HCT116 (cell line): ENCODE data around the gene TSPAN13. TPM values are rescaled to one million over a fixed set of nuclear protein-coding genes. Genes with fewer than 3 reads are reported as not detected.

Experiments used
- ATAC-seq: fragments of 200-7000 bp; cut with Tn5 transposase; 2 replicates; pipeline ENCODE4 v1.9.1; 2020; ENCODE audit warnings: mild to moderate bottlenecking, moderate library complexity
- BruUV-seq: library from RNA; stranded (reverse); fragments of 400-500 nt; replicated peaks from 2 replicates; lab custom pipeline; 2021; lab: Mats Ljungman, UMichigan
- CTCF ChIA-PET: fragments of 300-600 bp; sonication (Branson Sonifier 250); formaldehyde crosslinking; loops from one replicate; lab custom pipeline; 2021; ENCODE audit warnings: antibody characterized with exemption; lab: Charles Lee
- POLR2A ChIA-PET: fragments of 300-600, 350-600 bp; sonication (Branson Sonifier 250); formaldehyde crosslinking; loops from one replicate; lab custom pipeline; 2021; ENCODE audit warnings: antibody characterized with exemption; lab: Charles Lee
- RAD21 ChIA-PET, 2 experiments: fragments of 300-600 bp; sonication (Branson Sonifier 250); formaldehyde crosslinking; loops; one replicate each; lab custom pipeline; 2023; ENCODE audit warnings: low total read pairs in 2 of 2; ENCODE audit not compliant: uncharacterized antibody in 2 of 2, unreplicated experiment in 2 of 2, low non-redundant PET in 1 of 2; lab: Charles Lee
- DNase-seq: peaks from one replicate; pipeline ENCODE4 v3.0.0-alpha.2; 2010; ENCODE audit warnings: low read depth, low spot score
- H2AFZ ChIP-seq: fragments of 200-600 bp; shearing (Covaris generic), sonication (generic); 2 replicates; pipeline ENCODE4 v1.6.1; 2017; ENCODE audit warnings: low read depth, mixed run types, mixed read lengths, antibody characterized with exemption, low read length; ENCODE audit not compliant: poor library complexity, severe bottlenecking
- H3K27ac ChIP-seq: 2 replicates; pipeline ENCODE4 v1.5.1; 2012; ENCODE audit warnings: low read depth, low read length
- H3K27me3 ChIP-seq: fragments of 200-600 bp; sonication (generic); 2 replicates; pipeline ENCODE4 v1.6.1; 2016; ENCODE audit warnings: mixed run types, low read length, mixed read lengths; ENCODE audit not compliant: insufficient read depth
- H3K36me3 ChIP-seq, 2 experiments: fragments of 200-500 bp in 1 of 2; fragments of 200-600 bp in 1 of 2; sonication (Bioruptor generic) in 1 of 2; sonication (generic) in 1 of 2; 2 replicates each; pipeline versions ENCODE4 v1.5.1 to v1.6.1; 2014 to 2016; ENCODE audit warnings: low read length in 2 of 2, inconsistent platforms in 1 of 2, mixed read lengths in 1 of 2, mixed run types in 1 of 2; ENCODE audit not compliant: insufficient read depth in 2 of 2, control insufficient read depth in 1 of 2
- H3K4me1 ChIP-seq, 2 experiments: fragments of 200-600 bp in 1 of 2; sonication (generic) in 1 of 2; 2 replicates each; pipeline versions ENCODE4 v1.5.1 to v1.6.1; 2012 to 2017; ENCODE audit warnings: low read length in 2 of 2, inconsistent platforms in 1 of 2, mild to moderate bottlenecking in 1 of 2, mixed read lengths in 1 of 2, mixed run types in 1 of 2, moderate library complexity in 1 of 2; ENCODE audit not compliant: insufficient read depth in 2 of 2, control insufficient read depth in 1 of 2
- H3K4me2 ChIP-seq: fragments of 200-600 bp; sonication (generic); 2 replicates; pipeline ENCODE4 v1.6.1; 2017; ENCODE audit warnings: mixed run types, low read length, mixed read lengths
- H3K4me3 ChIP-seq, 2 experiments: fragments of 200-600 bp in 1 of 2; sonication (generic) in 1 of 2; replicated peaks in 1 of 2; 2 replicates each; pipeline ENCODE4 v1.5.1; 2011 to 2016; ENCODE audit warnings: low read length in 2 of 2, control low read depth in 1 of 2, low read depth in 1 of 2, mild to moderate bottlenecking in 1 of 2, mixed read lengths in 1 of 2, mixed run types in 1 of 2
- H3K79me2 ChIP-seq: fragments of 200-600 bp; sonication (generic); 2 replicates; pipeline ENCODE4 v1.6.1; 2017; ENCODE audit warnings: mild to moderate bottlenecking, mixed run types, low read length, moderate library complexity, mixed read lengths; ENCODE audit not compliant: insufficient read depth
- H3K9ac ChIP-seq: fragments of 200-600 bp; sonication (generic); 2 replicates; pipeline ENCODE4 v1.6.1; 2016; ENCODE audit warnings: low read length, mixed read lengths
- H3K9me2 ChIP-seq: fragments of 200-600 bp; sonication (generic), shearing (Covaris generic); 2 replicates; pipeline ENCODE4 v1.6.1; 2017; ENCODE audit warnings: mixed run types, mild to moderate bottlenecking, moderate library complexity; ENCODE audit not compliant: insufficient read depth
- H3K9me3 ChIP-seq, 2 experiments: fragments of 200-500 bp in 1 of 2; fragments of 200-600 bp in 1 of 2; sonication (Bioruptor generic) in 1 of 2; sonication (generic) in 1 of 2; 2 replicates each; pipeline ENCODE4 v1.6.1; 2014 to 2017; ENCODE audit warnings: low read length in 2 of 2, mixed read lengths in 2 of 2, inconsistent platforms in 1 of 2, low read depth in 1 of 2, mild to moderate bottlenecking in 1 of 2, mixed run types in 1 of 2, moderate library complexity in 1 of 2; ENCODE audit not compliant: control insufficient read depth in 1 of 2, insufficient read depth in 1 of 2
- H4K20me1 ChIP-seq: fragments of 200-600 bp; sonication (generic), shearing (Covaris generic); 2 replicates; pipeline ENCODE4 v1.6.1; 2017; ENCODE audit warnings: mixed run types, mild to moderate bottlenecking, moderate library complexity; ENCODE audit not compliant: insufficient read depth
- CEBPB ChIP-seq: IDR thresholded peaks from 2 replicates; pipeline ENCODE4 v1.6.1; 2012; ENCODE audit warnings: low read depth
- ELF1 ChIP-seq: IDR thresholded peaks from 2 replicates; pipeline ENCODE4 v1.6.1; 2012; ENCODE audit warnings: low read depth, borderline replicate concordance
- EZH2 ChIP-seq: fragments of 200-600 bp; sonication (generic); IDR thresholded peaks from 2 replicates; pipeline ENCODE4 v1.6.1; 2017; ENCODE audit warnings: antibody characterized with exemption, mixed run types
- FOSL1 ChIP-seq: IDR thresholded peaks from 2 replicates; pipeline ENCODE4 v1.6.1; 2012; ENCODE audit warnings: low read depth
- JUND ChIP-seq: IDR thresholded peaks from 2 replicates; pipeline ENCODE4 v1.6.1; 2012
- POLR2A ChIP-seq: IDR thresholded peaks from 2 replicates; pipeline ENCODE4 v1.7.0; 2011; ENCODE audit warnings: borderline replicate concordance; ENCODE audit not compliant: insufficient read depth, insufficient read length; ENCODE audit errors: extremely low read depth
- RAD21 ChIP-seq: IDR thresholded peaks from 2 replicates; pipeline ENCODE4 v1.6.1; 2012; ENCODE audit warnings: low read depth, mild to moderate bottlenecking
- SIN3A ChIP-seq: IDR thresholded peaks from 2 replicates; pipeline ENCODE4 v1.6.1; 2012; ENCODE audit warnings: low read depth
- SP1 ChIP-seq: IDR thresholded peaks from 2 replicates; pipeline ENCODE4 v1.6.1; 2012; ENCODE audit warnings: low read depth
- SRF ChIP-seq: IDR thresholded peaks from 2 replicates; pipeline ENCODE4 v1.6.1; 2012; ENCODE audit warnings: low read depth
- TCF7L2 ChIP-seq: IDR thresholded peaks from 2 replicates; pipeline ENCODE4 v1.7.0; 2011; ENCODE audit warnings: borderline replicate concordance, inconsistent platforms; ENCODE audit not compliant: insufficient read depth, insufficient read length; ENCODE audit errors: extremely low read depth
- ZFX ChIP-seq: fragments of 450-650 bp; IDR thresholded peaks from 2 replicates; pipeline ENCODE4 v1.6.1; 2017
- intact Hi-C: fragments of 100-400 bp; cut with micrococcal nuclease; formaldehyde crosslinking; loops from 2 replicates; pipeline ENCODE4 v1.10.0; 2022
- total RNA-seq: library from RNA; stranded (reverse); gene quantifications from one replicate; pipeline ENCODE4 v1.2.1, GENCODE V29; 2021; ENCODE audit not compliant: unreplicated experiment
- TF ChIP-seq, protein P1 (sequence below), 3 experiments: fragments of 200-600 bp in 1 of 3; sonication (generic) in 1 of 3; IDR thresholded peaks in 2 of 3; conservative IDR thresholded peaks in 1 of 3; 2 replicates each; pipeline ENCODE4 v1.5.1; 2012 to 2017; ENCODE audit warnings: low read depth in 2 of 3, low read length in 2 of 3, antibody characterized with exemption in 1 of 3, borderline replicate concordance in 1 of 3, control low read depth in 1 of 3, mild to moderate bottlenecking in 1 of 3, mixed read lengths in 1 of 3, mixed run types in 1 of 3, moderate library complexity in 1 of 3; ENCODE audit not compliant: insufficient read depth in 1 of 3

TSPAN13 gene
- total RNA-seq, 1 experiment from 2014 or later = 18.5 TPM

DNA sequence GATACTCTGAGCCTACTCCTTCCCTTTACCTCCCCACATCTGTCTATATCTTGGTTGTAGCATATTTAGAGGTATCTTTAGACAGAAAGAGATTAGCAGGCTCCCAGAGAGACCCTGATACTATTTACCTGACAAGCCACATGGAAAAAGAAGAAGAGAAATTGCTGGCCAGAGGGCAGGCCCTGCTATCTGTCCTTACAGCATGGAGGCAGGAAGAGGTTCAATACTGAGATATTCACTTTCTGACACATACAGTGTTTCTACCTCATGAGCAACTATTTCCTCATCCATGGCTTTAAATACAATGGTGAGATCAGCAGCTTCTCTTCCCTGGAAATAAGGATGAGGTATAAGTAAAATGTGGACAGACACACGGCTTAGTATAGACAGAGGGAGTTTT, 33.9 kb upstream of the TSPAN13 start:
- no peak for TF ChIP-seq SRF
- no peak for TF ChIP-seq ELF1
- no peak for TF ChIP-seq SIN3A
- TF ChIP-seq JUND = no peak
- TF ChIP-seq RAD21 = no peak
- no peak for TF ChIP-seq ZFX
- CTCF ChIA-PET = no interaction called here
- H3K27me3 ChIP-seq = no peaks in the 10 kb centered on the region
- no peak overlapping the region for H3K27ac ChIP-seq
- DNase-seq (no peak), ATAC-seq (no peak)
- H3K9ac ChIP-seq = no peak overlapping the region
- POLR2A ChIA-PET = no interaction called here
- no TSS peak for BruUV-seq
- H3K4me3 ChIP-seq = no peak overlapping the region
- H3K36me3 ChIP-seq = no peaks in the 10 kb centered on the region
- no peak overlapping the region for H2AFZ ChIP-seq
- H3K79me2 ChIP-seq = no peaks in the 10 kb centered on the region
- H4K20me1 ChIP-seq = no peaks in the 10 kb centered on the region
- H3K4me1 ChIP-seq = no peaks in the 10 kb centered on the region
- RAD21 ChIA-PET = no interaction called here
- H3K9me2 ChIP-seq = no peaks in the 10 kb centered on the region
- no peaks in the 10 kb centered on the region for H3K9me3 ChIP-seq
- intact Hi-C loops = no loop called here
- H3K4me2 ChIP-seq = no peak overlapping the region

DNA sequence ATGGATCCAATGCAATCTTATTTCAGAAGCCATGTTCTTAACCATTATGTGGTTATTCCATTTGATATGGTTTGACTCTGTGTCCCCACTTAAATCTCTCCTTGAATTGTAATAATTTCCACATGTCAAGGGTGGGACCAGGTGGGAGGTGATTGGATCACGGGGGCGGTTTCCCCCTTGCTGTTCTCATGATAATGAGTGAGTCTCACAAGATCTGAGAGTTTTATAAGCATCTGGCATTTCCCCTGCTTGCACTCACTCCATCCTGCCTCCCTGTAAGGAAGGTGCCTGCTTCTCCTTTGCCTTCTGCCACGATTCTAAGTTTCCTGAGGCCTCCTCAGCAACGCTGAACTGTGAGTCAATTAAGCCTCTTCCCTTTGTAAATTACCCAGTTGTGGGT, 32.0 kb upstream of the TSPAN13 start:
- no peak overlapping the region for H3K27ac ChIP-seq
- DNase-seq (no peak), ATAC-seq (no peak)
- H3K4me2 ChIP-seq = no peak overlapping the region
- no peak overlapping the region for H3K4me3 ChIP-seq
- no peaks in the 10 kb centered on the region for H3K4me1 ChIP-seq
- H4K20me1 ChIP-seq = no peaks in the 10 kb centered on the region
- ChIA-PET CTCF (no interaction called here), POLR2A (no interaction called here), RAD21 (no interaction called here)
- H3K79me2 ChIP-seq = no peaks in the 10 kb centered on the region
- TF ChIP-seq CEBPB (no peak), ZFX (no peak), SP1 (no peak), EZH2 (no peak), TCF7L2 (no peak), FOSL1 (no peak), POLR2A (no peak)
- TF ChIP-seq, protein P1, sequence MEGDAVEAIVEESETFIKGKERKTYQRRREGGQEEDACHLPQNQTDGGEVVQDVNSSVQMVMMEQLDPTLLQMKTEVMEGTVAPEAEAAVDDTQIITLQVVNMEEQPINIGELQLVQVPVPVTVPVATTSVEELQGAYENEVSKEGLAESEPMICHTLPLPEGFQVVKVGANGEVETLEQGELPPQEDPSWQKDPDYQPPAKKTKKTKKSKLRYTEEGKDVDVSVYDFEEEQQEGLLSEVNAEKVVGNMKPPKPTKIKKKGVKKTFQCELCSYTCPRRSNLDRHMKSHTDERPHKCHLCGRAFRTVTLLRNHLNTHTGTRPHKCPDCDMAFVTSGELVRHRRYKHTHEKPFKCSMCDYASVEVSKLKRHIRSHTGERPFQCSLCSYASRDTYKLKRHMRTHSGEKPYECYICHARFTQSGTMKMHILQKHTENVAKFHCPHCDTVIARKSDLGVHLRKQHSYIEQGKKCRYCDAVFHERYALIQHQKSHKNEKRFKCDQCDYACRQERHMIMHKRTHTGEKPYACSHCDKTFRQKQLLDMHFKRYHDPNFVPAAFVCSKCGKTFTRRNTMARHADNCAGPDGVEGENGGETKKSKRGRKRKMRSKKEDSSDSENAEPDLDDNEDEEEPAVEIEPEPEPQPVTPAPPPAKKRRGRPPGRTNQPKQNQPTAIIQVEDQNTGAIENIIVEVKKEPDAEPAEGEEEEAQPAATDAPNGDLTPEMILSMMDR (IDR thresholded peaks at IDR 0.05 in 2 of 3, conservative IDR thresholded peaks at IDR 0.05 in 1 of 3; ENCODE audit: borderline replicate concordance in 1 of 3, insufficient read depth in 1 of 3, low read depth in 2 of 3, low read length in 2 of 3) = no peak
- no peaks in the 10 kb centered on the region for H3K36me3 ChIP-seq
- no peaks in the 10 kb centered on the region for H3K9me2 ChIP-seq
- BruUV-seq = no TSS peak
- H3K27me3 ChIP-seq = no peaks in the 10 kb centered on the region
- H3K9ac ChIP-seq = no peak overlapping the region
- no peak overlapping the region for H2AFZ ChIP-seq
- intact Hi-C loops = no loop called here
- no peaks in the 10 kb centered on the region for H3K9me3 ChIP-seq
